ENCODE data around the gene XRN1.

DNA sequence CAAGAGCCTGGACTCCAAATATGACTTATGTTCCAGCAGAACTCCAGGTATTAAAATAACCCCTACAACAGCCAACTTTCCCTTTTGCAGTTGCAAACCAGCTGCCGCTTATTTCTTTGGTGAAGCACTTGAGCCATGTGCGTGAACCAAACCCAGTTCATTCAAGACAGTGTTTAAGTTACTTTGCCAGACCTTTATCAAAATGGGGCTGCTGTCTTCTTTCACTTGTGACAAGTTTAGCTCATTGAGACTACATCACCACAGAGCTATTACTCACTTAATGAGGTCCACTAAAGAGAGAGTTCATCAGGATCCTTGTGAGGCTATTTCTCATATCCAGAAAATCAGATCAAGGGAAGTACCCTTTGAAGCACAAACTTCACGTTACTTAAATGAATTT lies 2.4 kb upstream of the XRN1 start:
- TF ChIP-seq CTCF (conservative IDR thresholded peaks at IDR 0.05 in 1 of 2, IDR thresholded peaks at IDR 0.05 in 1 of 2; ENCODE audit: extremely low read depth in 1 of 2, insufficient read depth in 1 of 2, low read depth in 1 of 2, low read length in 2 of 2) = no peak
- TF ChIP-seq EZH2 (IDR thresholded peaks at IDR 0.05; ENCODE audit: borderline replicate concordance, low read length) = no peak
